Measurements from ENCODE around the gene RCAN3. TPM values are rescaled to one million over a fixed set of nuclear protein-coding genes. Genes with fewer than 3 reads are reported as not detected.
"Not testable (repeated sequence)": the region's sequence is repeated elsewhere in the genome, so short reads cannot be mapped to it uniquely, and the experiment has no call there.

Gene RCAN3
- total RNA-seq, 2 experiments from 2014 or later: 63.7 to 65.6 TPM

DNA sequence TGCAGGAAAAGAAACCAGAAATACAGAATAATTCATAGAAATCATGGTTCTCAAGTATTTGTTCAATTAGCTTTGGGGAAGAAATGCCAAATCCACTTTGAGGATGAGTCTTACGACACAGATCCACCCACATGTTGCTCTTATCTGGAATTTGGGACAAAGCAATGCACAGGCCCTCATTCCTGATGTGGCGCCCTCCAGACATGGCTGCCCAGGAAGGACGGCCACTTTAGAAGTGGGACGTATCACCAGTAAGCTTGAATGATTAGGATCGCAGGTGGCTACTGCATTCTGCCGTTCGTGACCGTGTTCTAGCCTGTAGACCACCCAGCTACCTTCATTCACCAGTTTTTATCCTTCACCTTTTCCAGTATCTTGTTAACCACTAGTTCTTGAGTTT is 33.1 kb downstream of the RCAN3 start:
- Mint-ChIP-seq H3K4me3 (peak overlapping the region; percentile 84), H3K36me3 (ENCODE audit: low read depth) (peaks cover 75% of the 10 kb centered on the region), H3K27me3 (ENCODE audit: low read depth) (no peaks in the 10 kb centered on the region), H3K27ac (peak overlapping the region; percentile 97), H3K9me3 (ENCODE audit: insufficient read depth) (no peaks in the 10 kb centered on the region), H3K4me1 (ENCODE audit: low read depth) (peaks cover 70% of the 10 kb centered on the region)
- no peak for DNase-seq
- CTCF ChIA-PET: interaction anchor here (0.6 to 2.8 kb wide), 21 partner anchors 9 to 337 kb away, joined by 3 to 26 read pairs (median 5); partner anchors contain the start of genes NIPAL3 and STPG1
- POLR2A ChIA-PET: interaction anchor here (0.7 to 2.4 kb wide), 8 partner anchors 23 to 697 kb away, joined by 3 to 20 read pairs (median 4); partner anchors contain the start of genes RCAN3 and SYF2
- ATAC-seq: no peak

DNA sequence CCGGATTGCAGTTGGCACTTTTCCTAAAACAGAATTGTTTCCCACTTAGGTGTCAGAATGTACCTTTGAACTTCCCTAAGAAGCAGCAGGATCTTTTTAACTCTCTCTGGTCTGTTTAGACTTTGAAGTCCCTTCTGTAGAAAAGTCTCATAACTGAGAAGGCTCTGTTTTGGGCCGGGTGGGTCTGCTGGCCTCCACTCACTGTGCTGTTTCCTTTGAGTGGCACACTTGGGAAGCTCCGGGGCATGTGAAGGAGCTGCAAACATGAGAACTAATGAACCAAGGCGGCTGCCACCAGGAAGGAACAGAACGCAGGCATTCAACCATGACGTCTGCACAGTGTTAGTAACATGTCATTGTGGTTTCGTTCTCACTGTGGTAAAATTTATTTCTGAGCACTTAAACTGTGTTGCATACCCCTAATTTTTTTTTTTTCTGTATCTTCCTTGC is 33.8 kb downstream of the RCAN3 start:
- peaks cover 77% of the 10 kb centered on the region for H3K4me1 Mint-ChIP-seq (ENCODE audit: low read depth)
- H3K36me3 Mint-ChIP-seq (ENCODE audit: low read depth): peaks cover 76% of the 10 kb centered on the region
- peak overlapping the region; percentile 84 for H3K4me3 Mint-ChIP-seq
- peak; percentile 59 for ATAC-seq
- H3K27ac Mint-ChIP-seq: peak overlapping the region; percentile 97
- H3K9me3 Mint-ChIP-seq (ENCODE audit: insufficient read depth): no peaks in the 10 kb centered on the region
- POLR2A ChIA-PET: interaction anchor here (1.2 to 2.4 kb wide), 4 partner anchors 29 to 106 kb away, joined by 4 to 20 read pairs (median 10); partner anchors contain the start of gene RCAN3
- peak; percentile 77 for DNase-seq
- no peaks in the 10 kb centered on the region for H3K27me3 Mint-ChIP-seq (ENCODE audit: low read depth)
- CTCF ChIA-PET: interaction anchor here (0.6 to 2.8 kb wide), 16 partner anchors 9 to 338 kb away, joined by 3 to 26 read pairs (median 6); partner anchors contain the start of genes NIPAL3 and STPG1

DNA sequence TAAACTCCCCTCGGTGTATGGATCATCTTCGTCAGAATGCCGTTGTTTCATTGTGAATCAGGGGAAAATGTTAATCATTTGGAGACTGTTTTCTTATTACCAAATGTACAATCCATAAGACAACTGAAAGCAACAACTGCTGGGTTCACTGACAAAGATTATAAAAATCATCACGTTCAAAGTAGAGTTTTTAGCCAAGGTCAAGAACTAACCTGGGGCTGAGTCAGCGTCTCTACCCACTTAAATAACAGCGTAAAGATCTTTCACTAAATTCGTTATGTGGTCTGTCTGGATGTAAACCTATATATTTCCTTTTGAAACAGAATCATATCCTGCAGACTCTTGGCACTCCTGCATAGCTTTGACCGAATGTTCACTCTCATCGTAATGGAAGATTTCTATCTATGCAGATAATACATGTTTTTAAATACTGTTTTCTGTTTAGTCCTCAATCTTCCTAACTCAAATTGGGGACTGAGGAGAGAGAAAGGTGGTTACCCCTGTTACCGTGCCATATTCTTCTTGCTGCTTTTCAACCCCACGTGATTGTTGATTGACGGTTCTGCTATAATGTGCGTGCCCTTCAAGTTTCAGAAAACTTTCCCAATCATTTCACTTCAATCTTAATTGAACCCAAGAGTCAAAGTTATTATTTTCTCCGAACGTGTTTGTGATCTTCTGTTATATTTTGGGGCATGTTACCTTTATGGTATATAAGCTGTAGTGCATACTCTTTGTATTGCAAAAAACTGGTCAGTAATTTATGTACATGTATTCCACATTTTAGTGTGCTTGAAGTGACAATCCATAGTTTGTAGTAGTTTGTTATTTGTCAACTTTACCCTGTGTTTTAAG is 37.6 kb downstream of the RCAN3 start:
- Mint-ChIP-seq H3K27me3 (ENCODE audit: low read depth) (no peaks in the 10 kb centered on the region), H3K27ac (peak overlapping the region; percentile 44), H3K9me3 (ENCODE audit: insufficient read depth) (no peaks in the 10 kb centered on the region), H3K4me1 (ENCODE audit: low read depth) (peaks cover 69% of the 10 kb centered on the region), H3K4me3 (peak overlapping the region; percentile 10), H3K36me3 (ENCODE audit: low read depth) (peaks cover 46% of the 10 kb centered on the region)
- DNase-seq (peak; percentile 20), ATAC-seq (no peak)
- CTCF ChIA-PET: interaction anchor here (0.6 to 4.7 kb wide), 25 partner anchors 13 to 390 kb away, joined by 3 to 72 read pairs (median 5); partner anchors contain the start of genes NIPAL3 and RCAN3
- POLR2A ChIA-PET: interaction anchor here (0.6 to 1.6 kb wide), 5 partner anchors 16 to 265 kb away, joined by 3 to 7 read pairs (median 4); partner anchors contain the start of genes NIPAL3 and RCAN3

DNA sequence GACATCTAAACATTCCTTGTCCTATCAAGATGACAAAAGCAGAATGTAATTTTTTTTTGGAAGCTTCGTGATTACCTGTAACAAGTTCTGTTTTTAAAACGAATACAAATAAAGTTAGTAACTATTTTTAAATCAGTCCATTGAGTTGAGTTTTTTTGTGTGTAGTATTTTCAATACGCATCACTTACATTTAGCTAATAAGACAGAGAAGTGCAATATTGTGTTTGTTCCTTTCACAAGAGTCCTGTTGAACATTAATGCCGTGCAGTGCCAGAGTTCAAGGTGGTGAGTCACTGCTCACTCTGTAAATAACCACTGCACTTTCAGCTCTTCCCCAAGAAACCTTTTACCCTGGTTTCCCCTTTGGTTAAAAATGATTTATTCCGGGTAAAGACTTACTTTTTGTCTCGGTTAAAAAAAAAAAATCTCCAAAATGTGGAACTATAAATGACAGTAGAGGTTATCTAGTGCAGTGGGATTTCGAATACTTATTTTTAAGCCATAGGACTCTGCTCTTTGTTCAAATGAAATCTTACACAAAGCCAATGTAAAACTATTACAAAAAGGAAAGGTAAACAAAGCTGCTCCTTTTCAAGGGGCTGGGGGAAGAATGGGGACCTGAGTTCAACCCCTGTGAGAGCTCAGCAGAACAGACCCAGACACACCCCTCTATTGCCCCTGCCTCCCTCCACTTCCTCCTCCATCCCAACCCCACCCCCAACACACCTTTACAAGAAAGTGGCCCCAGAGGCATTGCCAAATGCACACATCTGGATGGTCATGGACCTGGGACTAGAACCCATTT is 38.5 kb downstream of the RCAN3 start:
- no peaks in the 10 kb centered on the region for H3K27me3 Mint-ChIP-seq (ENCODE audit: low read depth)
- no peaks in the 10 kb centered on the region for H3K9me3 Mint-ChIP-seq (ENCODE audit: insufficient read depth)
- H3K36me3 Mint-ChIP-seq (ENCODE audit: low read depth): peaks cover 39% of the 10 kb centered on the region
- CTCF ChIA-PET: interaction anchor here (0.7 to 4.7 kb wide), 38 partner anchors 8 to 391 kb away, joined by 3 to 72 read pairs (median 4); partner anchors contain the start of genes NIPAL3 and RCAN3
- DNase-seq (peak; percentile 36), ATAC-seq (peak; percentile 52)
- peak overlapping the region; percentile 27 for H3K4me3 Mint-ChIP-seq
- peak overlapping the region; percentile 44 for H3K27ac Mint-ChIP-seq
- POLR2A ChIA-PET: interaction anchor here (0.6 to 1.6 kb wide), 4 partner anchors 17 to 264 kb away, joined by 3 to 7 read pairs (median 5); partner anchors contain the start of gene RCAN3
- H3K4me1 Mint-ChIP-seq (ENCODE audit: low read depth): peaks cover 68% of the 10 kb centered on the region

- Mint-ChIP-seq H3K9me3 (ENCODE audit: insufficient read depth) (no peaks in the 10 kb centered on the region), H3K27ac (no peak overlapping the region), H3K4me3 (no peak overlapping the region), H3K4me1 (ENCODE audit: low read depth) (peaks cover 60% of the 10 kb centered on the region), H3K27me3 (ENCODE audit: low read depth) (no peaks in the 10 kb centered on the region), H3K36me3 (ENCODE audit: low read depth) (peaks cover 31% of the 10 kb centered on the region)
- peak; percentile 50 for DNase-seq
- ATAC-seq: no peak
- ChIA-PET CTCF (interaction anchor here (0.7 to 4.7 kb wide), 35 partner anchors 8 to 392 kb away, joined by 3 to 72 read pairs (median 4); partner anchors contain the start of genes NIPAL3, RCAN3 and STPG1), POLR2A (interaction anchor here (1.2 to 1.6 kb wide), 2 partner anchors 40 to 126 kb away, joined by 4 to 6 read pairs; partner anchors contain the start of gene RCAN3)
Measured at GRCh38 chr1:24541711-24542346, 39.2 kb downstream of the RCAN3 start.

DNA sequence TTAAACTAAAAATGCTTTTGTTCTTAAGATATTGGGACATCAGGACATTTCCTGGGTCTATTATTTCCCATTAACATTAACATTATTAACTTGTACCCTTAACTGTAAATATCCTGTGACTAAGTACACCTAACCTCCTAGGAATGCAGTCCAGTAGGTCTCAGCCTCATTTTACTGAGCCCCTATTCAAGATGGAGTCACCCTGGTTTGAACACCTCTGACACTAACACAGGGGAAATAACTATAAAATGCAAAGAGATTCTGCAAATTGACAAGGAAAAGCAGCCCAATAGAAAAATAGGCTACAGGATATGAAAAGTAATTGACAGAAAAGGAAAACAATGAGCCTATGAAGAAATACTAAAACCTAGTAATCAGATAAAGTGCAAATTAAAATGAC is 41.6 kb downstream of the RCAN3 start:
- ATAC-seq (no peak), DNase-seq (no peak)
- H3K27ac Mint-ChIP-seq: no peak overlapping the region
- peaks cover 4% of the 10 kb centered on the region for H3K27me3 Mint-ChIP-seq (ENCODE audit: low read depth)
- no peaks in the 10 kb centered on the region for H3K9me3 Mint-ChIP-seq (ENCODE audit: insufficient read depth)
- peaks cover 41% of the 10 kb centered on the region for H3K4me1 Mint-ChIP-seq (ENCODE audit: low read depth)
- CTCF ChIA-PET: interaction anchor here (1.5 to 2.2 kb wide), 3 partner anchors 9 to 129 kb away, joined by 4 to 7 read pairs (median 6); partner anchors contain the start of gene NIPAL3
- POLR2A ChIA-PET: no interaction called here
- H3K36me3 Mint-ChIP-seq (ENCODE audit: low read depth): peaks cover 16% of the 10 kb centered on the region
- no peak overlapping the region for H3K4me3 Mint-ChIP-seq

- no peak for DNase-seq
- H3K27ac Mint-ChIP-seq: no peak overlapping the region
- CTCF ChIA-PET: interaction anchor here (1.5 to 2.2 kb wide), 4 partner anchors 10 to 130 kb away, joined by 3 to 7 read pairs (median 5); partner anchors contain the start of gene NIPAL3
- H3K9me3 Mint-ChIP-seq (ENCODE audit: insufficient read depth): no peaks in the 10 kb centered on the region
- H3K4me1 Mint-ChIP-seq (ENCODE audit: low read depth): peaks cover 27% of the 10 kb centered on the region
- no peak overlapping the region for H3K4me3 Mint-ChIP-seq
- POLR2A ChIA-PET: no interaction called here
- ATAC-seq: no peak
- H3K36me3 Mint-ChIP-seq (ENCODE audit: low read depth): peaks cover 5% of the 10 kb centered on the region
- peaks cover 9% of the 10 kb centered on the region for H3K27me3 Mint-ChIP-seq (ENCODE audit: low read depth)
Measured at GRCh38 chr1:24545662-24546061, 43.0 kb downstream of the RCAN3 start.

DNA sequence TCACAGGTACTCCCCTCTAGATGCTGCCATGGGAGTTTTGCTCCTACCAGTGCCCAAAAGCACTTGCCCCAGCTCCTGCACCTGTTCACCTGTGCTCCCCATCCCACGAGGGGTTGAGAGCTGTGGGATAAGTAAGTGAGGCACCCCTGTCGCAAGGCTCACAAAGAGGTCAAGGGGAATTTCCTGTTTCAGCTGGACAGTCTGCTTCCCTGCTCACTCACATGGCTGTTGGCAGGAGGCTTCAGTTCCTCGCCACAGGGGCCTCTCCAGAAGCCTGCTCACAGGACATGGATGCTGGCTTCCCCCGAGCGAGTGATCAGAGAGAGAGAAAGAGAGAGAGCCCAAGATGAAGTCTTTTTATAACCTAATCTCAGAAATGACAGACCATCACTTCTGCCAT is 44.6 kb downstream of the RCAN3 start:
- Mint-ChIP-seq H3K27ac (no peak overlapping the region), H3K9me3 (ENCODE audit: insufficient read depth) (no peaks in the 10 kb centered on the region), H3K4me3 (no peak overlapping the region), H3K27me3 (ENCODE audit: low read depth) (peaks cover 9% of the 10 kb centered on the region), H3K36me3 (ENCODE audit: low read depth) (no peaks in the 10 kb centered on the region), H3K4me1 (ENCODE audit: low read depth) (peaks cover 12% of the 10 kb centered on the region)
- ChIA-PET POLR2A (no interaction called here), CTCF (interaction anchor here (0.8 to 1.6 kb wide), 5 partner anchors 12 to 45 kb away, joined by 3 to 6 read pairs (median 3); no protein-coding TSS in a partner anchor)
- DNase-seq (no peak), ATAC-seq (no peak)

DNA sequence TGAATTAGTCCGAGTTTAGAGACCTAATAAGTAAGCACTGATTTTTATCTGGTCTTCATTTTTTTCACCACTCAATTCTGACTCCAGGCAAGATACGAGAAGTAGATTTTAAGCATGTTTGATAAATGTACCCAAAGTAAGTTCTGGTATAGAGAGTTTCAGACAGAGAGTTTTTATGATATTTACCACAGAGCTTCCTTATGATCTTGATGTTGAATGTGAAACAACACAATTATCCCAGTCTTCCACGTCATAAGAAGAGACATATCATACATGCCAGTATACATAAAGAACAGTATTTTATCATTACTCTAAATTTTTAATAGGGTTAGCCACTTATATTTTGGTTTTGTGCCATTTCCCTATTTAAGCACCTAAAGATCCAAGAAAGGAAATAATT is 45.4 kb downstream of the RCAN3 start:
- H3K4me1 Mint-ChIP-seq (ENCODE audit: low read depth): peaks cover 12% of the 10 kb centered on the region
- CTCF ChIA-PET: interaction anchor here (0.6 to 1.9 kb wide), 5 partner anchors 10 to 133 kb away, joined by 3 to 6 read pairs (median 3); partner anchors contain the start of gene NIPAL3

GRCh38 chr1:24549210-24549609 is 46.6 kb downstream of the RCAN3 start:
- ATAC-seq; H3K27ac Mint-ChIP-seq; H3K9me3 Mint-ChIP-seq (ENCODE audit: insufficient read depth); DNase-seq; POLR2A ChIA-PET; H3K36me3 Mint-ChIP-seq (ENCODE audit: low read depth); H3K4me3 Mint-ChIP-seq: not testable (repeated sequence)
- CTCF ChIA-PET: interaction anchor here (1.4 to 1.9 kb wide), 2 partner anchors 9 to 38 kb away, joined by 5 to 7 read pairs; no protein-coding TSS in a partner anchor
- Mint-ChIP-seq H3K4me1 (ENCODE audit: low read depth) (peaks cover 12% of the 10 kb centered on the region), H3K27me3 (ENCODE audit: low read depth) (peaks cover 18% of the 10 kb centered on the region)

More for the DNA sequence above, 45.4 kb downstream of the RCAN3 start:
- POLR2A ChIA-PET: no interaction called here
- Mint-ChIP-seq H3K4me3 (no peak overlapping the region), H3K36me3 (ENCODE audit: low read depth) (no peaks in the 10 kb centered on the region), H3K27ac (no peak overlapping the region), H3K9me3 (ENCODE audit: insufficient read depth) (no peaks in the 10 kb centered on the region), H3K27me3 (ENCODE audit: low read depth) (peaks cover 9% of the 10 kb centered on the region)
- DNase-seq: no peak
- no peak for ATAC-seq
